ENCODE results near the gene MPZL1.
"Not testable (repeated sequence)": the region's sequence is repeated elsewhere in the genome, so short reads cannot be mapped to it uniquely, and the experiment has no call there.

The MPZL1 gene

DNA sequence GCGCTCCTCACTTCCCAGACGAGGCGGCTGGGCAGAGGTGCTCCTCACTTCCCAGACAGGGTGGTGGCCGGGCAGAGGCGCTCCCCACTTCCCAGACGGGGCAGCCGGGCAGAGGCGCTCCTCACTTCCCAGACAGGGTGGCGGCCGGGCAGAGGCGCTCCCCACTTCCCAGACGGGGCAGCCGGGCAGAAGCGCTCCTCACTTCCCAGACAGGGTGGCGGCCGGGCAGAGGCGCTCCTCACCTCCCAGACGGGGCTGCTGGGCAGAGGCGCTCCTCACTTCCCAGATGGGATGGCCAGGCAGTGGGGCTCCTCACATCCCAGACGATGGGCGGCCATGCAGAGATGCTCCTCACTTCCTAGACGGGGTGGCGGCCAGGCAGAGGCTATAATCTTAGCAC, 84.5 kb downstream of the MPZL1 start:
- not testable (repeated sequence) for H3K4me3 ChIP-seq (ENCODE audit: low read length); H3K4me1 ChIP-seq (ENCODE audit: control insufficient read depth, insufficient read depth, low read length); H3K36me3 ChIP-seq (ENCODE audit: control insufficient read depth, insufficient read depth, low read length); DNase-seq (ENCODE audit: low read depth, low spot score); H3K27me3 ChIP-seq (ENCODE audit: control insufficient read depth, insufficient read depth, low read length); H3K9me3 ChIP-seq (ENCODE audit: control insufficient read depth, insufficient read depth, low read length); H3K27ac ChIP-seq (ENCODE audit: low read length)
- WGBS (ENCODE audit: insufficient coverage, insufficient read length) = no CpG with 5 or more reads among the region's 23 CpGs

DNA sequence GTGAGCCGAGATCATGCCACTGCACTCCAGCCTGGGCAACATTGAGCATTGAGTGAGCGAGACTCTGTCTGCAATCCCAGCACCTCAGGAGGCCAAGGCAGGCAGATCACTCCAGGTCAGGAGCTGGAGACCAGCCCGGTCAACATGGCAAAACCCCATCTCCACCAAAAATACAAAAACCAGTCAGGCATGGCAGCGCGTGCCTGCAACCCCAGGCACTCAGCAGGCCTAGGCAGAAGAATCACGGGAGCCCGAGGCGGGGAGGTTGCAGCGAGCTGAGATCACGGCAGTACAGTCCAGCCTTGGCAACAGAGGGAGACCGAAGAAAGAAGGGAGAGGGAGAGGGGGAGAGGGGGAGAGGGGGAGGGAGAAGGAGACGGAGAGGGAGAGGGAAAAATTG, 84.9 kb downstream of the MPZL1 start:
- not testable (repeated sequence) for DNase-seq (ENCODE audit: low read depth, low spot score); H3K27me3 ChIP-seq (ENCODE audit: control insufficient read depth, insufficient read depth, low read length); H3K4me1 ChIP-seq (ENCODE audit: control insufficient read depth, insufficient read depth, low read length); H3K9me3 ChIP-seq (ENCODE audit: control insufficient read depth, insufficient read depth, low read length); H3K27ac ChIP-seq (ENCODE audit: low read length); H3K4me3 ChIP-seq (ENCODE audit: low read length); H3K36me3 ChIP-seq (ENCODE audit: control insufficient read depth, insufficient read depth, low read length)
- no CpG with 5 or more reads among the region's 12 CpGs for WGBS (ENCODE audit: insufficient coverage, insufficient read length)

DNA sequence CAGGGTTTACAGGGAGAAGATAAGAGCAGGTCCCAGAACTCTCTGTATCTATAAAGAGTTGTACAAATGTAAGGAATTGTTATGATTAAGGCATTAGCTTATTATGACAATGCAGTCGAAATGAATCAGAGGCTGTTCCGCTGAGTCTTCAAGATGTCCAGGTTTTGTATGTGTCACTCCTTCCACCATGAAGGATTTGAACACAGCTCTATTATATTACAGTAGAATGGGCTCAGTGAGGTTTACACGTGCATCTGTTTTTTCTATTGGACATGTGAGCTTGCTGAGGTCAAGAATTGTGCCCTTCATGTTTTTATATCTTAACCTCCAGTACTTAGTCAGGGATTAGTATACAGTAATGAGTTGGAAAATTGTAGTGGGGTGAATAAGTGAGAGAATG, 86.3 kb downstream of the MPZL1 start:
- DNase-seq (ENCODE audit: low read depth, low spot score) = no peak
- Histone ChIP-seq H3K27ac (ENCODE audit: low read length) (no peak overlapping the region), H3K4me3 (ENCODE audit: low read length) (no peak overlapping the region), H3K4me1 (ENCODE audit: control insufficient read depth, insufficient read depth, low read length) (no peaks in the 10 kb centered on the region), H3K27me3 (ENCODE audit: control insufficient read depth, insufficient read depth, low read length) (no peaks in the 10 kb centered on the region), H3K9me3 (ENCODE audit: control insufficient read depth, insufficient read depth, low read length) (no peaks in the 10 kb centered on the region), H3K36me3 (ENCODE audit: control insufficient read depth, insufficient read depth, low read length) (no peaks in the 10 kb centered on the region)
- no CpG with 5 or more reads among the region's 3 CpGs for WGBS (ENCODE audit: insufficient coverage, insufficient read length)

DNA sequence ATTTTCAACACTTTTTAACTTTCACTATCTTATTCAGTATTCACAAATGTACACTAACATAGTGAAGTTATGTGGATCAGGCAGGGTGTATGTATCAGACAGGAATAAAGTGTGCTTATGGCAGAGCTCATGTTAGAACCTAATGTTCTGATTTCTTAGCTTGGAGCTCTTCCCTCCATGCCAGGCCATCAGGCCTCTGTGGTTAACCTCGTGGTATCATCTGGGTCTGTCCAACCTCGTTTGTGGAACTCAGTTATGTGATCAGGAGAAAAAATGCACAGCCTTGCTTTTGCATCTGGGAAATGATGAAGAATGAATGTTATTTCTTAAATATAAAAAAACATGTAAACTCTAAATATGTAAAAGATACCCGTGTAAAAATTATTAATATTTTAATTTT, 86.9 kb downstream of the MPZL1 start:
- no CpG with 5 or more reads among the region's 3 CpGs for WGBS (ENCODE audit: insufficient coverage, insufficient read length)
- H3K27ac ChIP-seq (ENCODE audit: low read length) = no peak overlapping the region
- DNase-seq (ENCODE audit: low read depth, low spot score) = no peak

DNA sequence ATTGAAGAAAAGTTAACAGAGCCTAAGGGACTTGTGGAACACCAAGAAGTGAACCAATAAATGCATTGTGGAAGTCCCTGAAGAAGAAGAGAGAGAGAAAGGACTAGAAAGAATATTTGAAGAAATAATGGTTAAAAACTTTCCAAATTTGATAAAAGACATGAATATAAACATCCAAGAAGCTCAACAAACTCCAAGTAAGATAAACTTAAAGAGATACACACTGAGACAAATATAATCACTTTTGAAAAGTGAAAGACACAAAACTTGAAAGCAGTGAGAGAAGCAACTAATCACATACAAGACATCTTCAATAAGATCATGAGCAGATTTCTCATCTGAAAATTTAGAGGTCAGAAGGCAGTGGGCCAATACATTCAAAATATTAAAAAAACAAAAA, 91.2 kb downstream of the MPZL1 start:
- Histone ChIP-seq H3K4me3 (ENCODE audit: low read length) (no peak overlapping the region), H3K9me3 (ENCODE audit: control insufficient read depth, insufficient read depth, low read length) (no peaks in the 10 kb centered on the region), H3K27me3 (ENCODE audit: control insufficient read depth, insufficient read depth, low read length) (no peaks in the 10 kb centered on the region), H3K36me3 (ENCODE audit: control insufficient read depth, insufficient read depth, low read length) (no peaks in the 10 kb centered on the region), H3K4me1 (ENCODE audit: control insufficient read depth, insufficient read depth, low read length) (no peaks in the 10 kb centered on the region), H3K27ac (ENCODE audit: low read length) (no peak overlapping the region)
- no peak for DNase-seq (ENCODE audit: low read depth, low spot score)

More for the DNA sequence above, 86.9 kb downstream of the MPZL1 start:
- Histone ChIP-seq H3K4me1 (ENCODE audit: control insufficient read depth, insufficient read depth, low read length) (no peaks in the 10 kb centered on the region), H3K4me3 (ENCODE audit: low read length) (no peak overlapping the region), H3K36me3 (ENCODE audit: control insufficient read depth, insufficient read depth, low read length) (no peaks in the 10 kb centered on the region), H3K9me3 (ENCODE audit: control insufficient read depth, insufficient read depth, low read length) (no peaks in the 10 kb centered on the region), H3K27me3 (ENCODE audit: control insufficient read depth, insufficient read depth, low read length) (no peaks in the 10 kb centered on the region)

DNA sequence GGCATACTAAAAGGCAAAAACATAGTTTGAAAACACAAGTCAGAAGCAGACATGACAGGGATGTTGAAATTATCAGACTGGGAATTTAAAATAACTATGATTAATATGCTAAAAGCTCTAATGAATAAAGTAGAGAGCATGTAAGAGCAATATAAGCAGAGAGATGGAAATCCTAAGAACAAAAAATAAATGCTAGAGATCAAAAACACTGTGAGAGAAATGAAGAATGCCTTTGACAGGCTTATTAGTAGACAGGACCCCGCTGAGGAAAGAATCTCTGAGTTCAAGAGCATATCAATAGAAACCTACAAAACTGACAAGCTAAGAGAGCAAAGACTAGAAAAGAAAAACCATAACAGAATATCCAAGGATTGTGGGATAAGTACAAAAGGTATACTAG, 93.9 kb downstream of the MPZL1 start:
- no peaks in the 10 kb centered on the region for H3K27me3 ChIP-seq (ENCODE audit: control insufficient read depth, insufficient read depth, low read length)
- H3K9me3 ChIP-seq (ENCODE audit: control insufficient read depth, insufficient read depth, low read length) = no peaks in the 10 kb centered on the region
- H3K36me3 ChIP-seq (ENCODE audit: control insufficient read depth, insufficient read depth, low read length) = no peaks in the 10 kb centered on the region
- no CpG with 5 or more reads among the region's 1 CpG for WGBS (ENCODE audit: insufficient coverage, insufficient read length)
- no peak overlapping the region for H3K27ac ChIP-seq (ENCODE audit: low read length)
- H3K4me3 ChIP-seq (ENCODE audit: low read length) = no peak overlapping the region
- H3K4me1 ChIP-seq (ENCODE audit: control insufficient read depth, insufficient read depth, low read length) = no peaks in the 10 kb centered on the region
- no peak for DNase-seq (ENCODE audit: low read depth, low spot score)

DNA sequence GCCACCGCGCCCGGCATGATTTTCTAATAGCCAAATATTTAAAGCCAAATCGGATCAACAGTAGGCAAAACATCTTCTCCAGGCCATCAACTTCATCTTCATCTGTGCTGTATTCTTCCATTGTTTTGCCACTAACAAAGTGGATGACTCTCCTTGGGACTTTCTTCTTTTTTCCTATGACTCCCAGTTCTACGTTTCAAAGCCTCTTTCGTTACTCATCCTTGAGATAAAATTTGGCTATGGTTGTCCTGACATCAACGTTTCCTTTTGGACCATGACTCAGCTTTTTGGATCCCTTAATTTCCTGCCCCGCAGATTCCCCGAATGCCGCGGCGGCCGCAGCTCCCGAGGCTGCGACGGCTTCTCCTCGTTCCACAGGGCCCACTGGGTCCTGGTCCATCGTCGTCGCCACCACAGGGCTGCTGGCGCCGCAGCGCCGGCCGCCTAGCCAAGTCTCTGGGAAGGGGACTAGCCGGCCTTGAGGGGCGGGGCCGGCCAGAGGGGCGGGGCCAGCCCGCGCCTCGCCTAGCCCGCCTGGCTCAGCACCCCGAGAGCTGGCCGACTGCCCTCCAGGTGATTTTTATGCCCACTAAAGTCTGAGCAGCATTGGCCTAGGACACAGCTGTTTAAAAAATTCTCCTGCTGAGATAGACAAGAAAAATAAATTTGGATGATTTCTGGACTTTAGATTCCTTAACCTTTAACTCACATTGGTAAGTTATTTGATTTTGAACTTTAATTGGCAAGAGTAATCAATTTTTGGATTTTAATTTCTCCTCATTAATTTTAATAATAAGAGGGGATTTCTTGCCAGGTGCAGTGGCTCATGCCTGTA, 98.3 kb downstream of the MPZL1 start:
- Histone ChIP-seq H3K27me3 (ENCODE audit: control insufficient read depth, insufficient read depth, low read length) (no peaks in the 10 kb centered on the region), H3K36me3 (ENCODE audit: control insufficient read depth, insufficient read depth, low read length) (no peaks in the 10 kb centered on the region), H3K4me1 (ENCODE audit: control insufficient read depth, insufficient read depth, low read length) (no peaks in the 10 kb centered on the region), H3K4me3 (ENCODE audit: low read length) (no peak overlapping the region; the same call in 1 of the 2 replicates), H3K27ac (ENCODE audit: low read length) (no peak overlapping the region), H3K9me3 (ENCODE audit: control insufficient read depth, insufficient read depth, low read length) (no peaks in the 10 kb centered on the region)
- WGBS (ENCODE audit: insufficient coverage, insufficient read length) = no CpG with 5 or more reads among the region's 35 CpGs
- no peak for DNase-seq (ENCODE audit: low read depth, low spot score)

DNA sequence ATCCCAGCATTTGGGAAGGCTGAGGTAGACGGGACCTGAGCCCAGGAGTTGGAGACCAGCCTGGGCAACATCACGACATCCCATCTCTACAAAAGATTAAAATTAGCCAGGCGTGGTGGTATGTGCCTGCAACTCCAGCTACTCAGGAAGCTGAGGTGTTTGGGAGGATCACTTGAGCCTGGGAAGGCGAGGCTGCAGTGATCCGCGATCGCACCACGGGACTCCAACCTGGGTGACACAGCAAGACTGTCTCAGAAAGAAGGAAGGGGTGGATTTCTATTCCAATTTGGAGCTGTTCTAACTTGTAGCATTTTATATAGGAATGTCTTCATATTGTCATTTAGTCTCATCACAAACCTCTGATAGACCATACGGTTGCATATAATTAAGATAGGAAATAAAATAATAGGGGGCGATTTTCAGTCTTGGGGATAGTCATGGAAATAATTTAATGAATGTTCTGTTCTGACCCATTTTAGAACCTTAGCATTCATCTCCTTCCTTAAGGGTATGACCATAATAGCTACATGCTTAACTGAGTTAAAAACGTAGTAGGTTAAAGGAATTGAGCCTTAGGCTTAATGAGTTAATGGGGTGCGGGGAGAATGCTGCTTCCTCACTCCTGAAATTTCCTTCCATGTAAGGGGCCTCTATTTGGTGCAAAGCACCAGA, 99.0 kb downstream of the MPZL1 start:
- H3K36me3 ChIP-seq (ENCODE audit: control insufficient read depth, insufficient read depth, low read length) = no peaks in the 10 kb centered on the region
- H3K9me3 ChIP-seq (ENCODE audit: control insufficient read depth, insufficient read depth, low read length) = no peaks in the 10 kb centered on the region
- H3K4me1 ChIP-seq (ENCODE audit: control insufficient read depth, insufficient read depth, low read length) = no peaks in the 10 kb centered on the region
- WGBS (ENCODE audit: insufficient coverage, insufficient read length) = no CpG with 5 or more reads among the region's 12 CpGs
- no peaks in the 10 kb centered on the region for H3K27me3 ChIP-seq (ENCODE audit: control insufficient read depth, insufficient read depth, low read length)
- no peak for DNase-seq (ENCODE audit: low read depth, low spot score)
- H3K27ac ChIP-seq (ENCODE audit: low read length) = no peak overlapping the region
- H3K4me3 ChIP-seq (ENCODE audit: low read length) = no peak overlapping the region

DNA sequence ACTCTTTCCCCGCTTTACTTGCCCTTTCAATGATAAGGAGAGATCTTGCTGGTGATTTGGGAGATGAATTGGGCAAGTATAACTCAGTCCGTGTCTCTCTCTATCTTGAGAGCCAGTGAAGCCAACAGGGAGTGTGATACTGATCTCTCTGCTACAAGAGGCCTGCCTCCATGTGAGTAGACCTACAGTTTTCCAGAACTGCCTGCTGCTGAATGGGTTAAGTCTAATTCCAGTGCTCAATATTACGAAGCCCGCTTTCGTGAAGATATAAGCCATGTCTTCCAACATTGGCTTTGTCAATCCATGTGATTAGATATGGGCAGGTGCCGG, 99.5 kb downstream of the MPZL1 start:
- Histone ChIP-seq H3K27ac (ENCODE audit: low read length) (no peak overlapping the region), H3K9me3 (ENCODE audit: control insufficient read depth, insufficient read depth, low read length) (no peaks in the 10 kb centered on the region), H3K27me3 (ENCODE audit: control insufficient read depth, insufficient read depth, low read length) (no peaks in the 10 kb centered on the region), H3K4me1 (ENCODE audit: control insufficient read depth, insufficient read depth, low read length) (no peaks in the 10 kb centered on the region), H3K36me3 (ENCODE audit: control insufficient read depth, insufficient read depth, low read length) (no peaks in the 10 kb centered on the region), H3K4me3 (ENCODE audit: low read length) (no peak overlapping the region)
- WGBS (ENCODE audit: insufficient coverage, insufficient read length) = no CpG with 5 or more reads among the region's 6 CpGs
- DNase-seq (ENCODE audit: low read depth, low spot score) = no peak

DNA sequence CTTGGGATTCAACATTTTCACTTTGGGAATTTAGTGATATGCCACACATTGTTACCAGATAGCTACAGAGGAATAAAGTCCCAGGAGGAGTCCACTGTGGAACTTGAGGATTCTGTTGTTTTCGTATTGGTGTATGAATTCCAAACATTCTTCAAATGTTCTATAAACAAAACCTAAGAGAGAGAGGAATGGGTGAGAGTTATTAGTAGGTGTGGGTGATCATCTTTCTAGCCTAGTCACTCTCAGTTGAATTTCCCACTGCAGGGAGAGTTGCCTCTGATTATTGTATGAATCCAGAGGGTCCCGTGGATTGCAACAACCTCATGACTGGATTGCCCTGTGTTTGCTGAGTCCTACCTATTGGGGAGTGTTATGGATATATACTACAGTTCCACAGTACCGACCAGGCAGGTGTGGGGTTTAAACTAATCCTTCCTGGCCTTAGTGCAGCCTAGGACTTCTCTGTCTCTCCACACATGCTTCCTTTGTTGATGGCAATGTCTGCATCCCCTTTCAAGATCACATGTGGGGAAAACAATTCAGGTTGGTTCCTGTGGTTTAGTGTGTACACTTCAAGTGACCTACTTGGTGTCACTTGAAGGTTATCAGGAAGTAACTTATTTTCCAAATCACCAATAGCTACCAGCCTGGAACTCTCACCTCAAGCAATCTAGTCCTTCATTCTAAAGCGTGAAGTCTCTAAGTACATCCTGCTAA, 100.3 kb downstream of the MPZL1 start:
- Histone ChIP-seq H3K4me3 (ENCODE audit: low read length) (no peak overlapping the region), H3K27me3 (ENCODE audit: control insufficient read depth, insufficient read depth, low read length) (no peaks in the 10 kb centered on the region), H3K9me3 (ENCODE audit: control insufficient read depth, insufficient read depth, low read length) (no peaks in the 10 kb centered on the region), H3K36me3 (ENCODE audit: control insufficient read depth, insufficient read depth, low read length) (no peaks in the 10 kb centered on the region), H3K27ac (ENCODE audit: low read length) (no peak overlapping the region), H3K4me1 (ENCODE audit: control insufficient read depth, insufficient read depth, low read length) (no peaks in the 10 kb centered on the region)
- DNase-seq (ENCODE audit: low read depth, low spot score) = no peak
- no CpG with 5 or more reads among the region's 4 CpGs for WGBS (ENCODE audit: insufficient coverage, insufficient read length)
